Epithelial cell of esophagus (primary cell): ENCODE results near the gene CALCOCO2.
"Not testable (repeated sequence)": the region's sequence is repeated elsewhere in the genome, so short reads cannot be mapped to it uniquely, and the experiment has no call there.

ENCODE experiments used
- DNase-seq: peaks from one replicate; pipeline ENCODE4 v3.0.0; 2010; ENCODE audit warnings: low read depth
- H3K4me3 ChIP-seq: 2 replicates; pipeline ENCODE4 v1.5.1; 2011; ENCODE audit warnings: mild to moderate bottlenecking, low read length, control low read depth
- CTCF ChIP-seq: IDR thresholded peaks from 2 replicates; pipeline ENCODE4 v1.5.1; 2011; ENCODE audit warnings: low read depth, mild to moderate bottlenecking, low read length, control low read depth, inconsistent platforms; ENCODE audit not compliant: insufficient read depth; ENCODE audit errors: missing control alignments

Gene CALCOCO2

GRCh38 chr17:48814504-48814903, 16.3 kb upstream of the CALCOCO2 start:
- no peak overlapping the region for H3K4me3 ChIP-seq
- peak; percentile 58 for DNase-seq
- peak; percentile 81 for TF ChIP-seq CTCF

- no peak for TF ChIP-seq CTCF
Measured at GRCh38 chr17:48815311-48815710, 15.5 kb upstream of the CALCOCO2 start.

GRCh38 chr17:48816438-48816773, 14.4 kb upstream of the CALCOCO2 start:
- TF ChIP-seq CTCF = no peak
- H3K4me3 ChIP-seq = no peak overlapping the region
- DNase-seq = no peak

More at GRCh38 chr17:48815311-48815710, 15.5 kb upstream of the CALCOCO2 start:
- no peak for DNase-seq
- H3K4me3 ChIP-seq = no peak overlapping the region

GRCh38 chr17:48816774-48817590, 13.9 kb upstream of the CALCOCO2 start, which contains the start of gene TTLL6:
TTLL6 (minus strand) TSS chr17:48817229; CDS start chr17:48817072, 157 bp downstream.
- TF ChIP-seq CTCF = no peak
- DNase-seq = peak; percentile 87
- peak within 1 kb of the TSS; percentile 18 for H3K4me3 ChIP-seq

- H3K4me3 ChIP-seq = no peak overlapping the region
- DNase-seq = no peak
- TF ChIP-seq CTCF = no peak
Measured at GRCh38 chr17:48818361-48818841, 12.4 kb upstream of the CALCOCO2 start.

GRCh38 chr17:48819466-48819865, 11.4 kb upstream of the CALCOCO2 start:
- H3K4me3 ChIP-seq = no peak overlapping the region
- DNase-seq = no peak
- TF ChIP-seq CTCF = no peak

- DNase-seq = not testable (repeated sequence)
Measured at GRCh38 chr17:48820936-48821335, 9.9 kb upstream of the CALCOCO2 start.

More at GRCh38 chr17:48820936-48821335, 9.9 kb upstream of the CALCOCO2 start:
- not testable (repeated sequence) for H3K4me3 ChIP-seq
